ENCODE data around the gene LRTM2. TPM values are rescaled to one million over a fixed set of nuclear protein-coding genes. Genes with fewer than 3 reads are reported as not detected.

The LRTM2 gene
- total and polyA plus RNA-seq, 2 of the 4 experiments (the other 2 are of a cell fraction): not detected

- TF ChIP-seq CTCF (conservative IDR thresholded peaks at IDR 0.05; ENCODE audit: low read depth, low read length) (no peak), NFE2L2 (IDR thresholded peaks at IDR 0.05; ENCODE audit: low read depth, low read length) (no peak)
These were observed 7.8 kb downstream of the LRTM2 start (continued) for GRCh38 chr12:1827826-1828805.

- Histone ChIP-seq H2BK120ac (ENCODE audit: low read depth, low read length) (no peak overlapping the region), H2AK9ac (replicated peaks; ENCODE audit: low read depth, low read length, poor library complexity) (no peak overlapping the region), H3K4me3 (ENCODE audit: insufficient read depth, low read depth, low read length) (no peak overlapping the region), H2BK15ac (ENCODE audit: low read depth, low read length) (no peak overlapping the region), H3K14ac (replicated peaks; ENCODE audit: low read depth, low read length) (no peak overlapping the region), H2BK5ac (ENCODE audit: low read depth, low read length, poor library complexity, severe bottlenecking) (no peak overlapping the region), H3K4me1 (ENCODE audit: control insufficient read depth, insufficient read depth, low read length) (no peaks in the 10 kb centered on the region), H3K9me3 (ENCODE audit: control insufficient read depth, insufficient read depth, low read length) (no peaks in the 10 kb centered on the region), H3K27me3 (ENCODE audit: control insufficient read depth, insufficient read depth, low read length) (peaks cover 65% of the 10 kb centered on the region), H2BK20ac (ENCODE audit: low read depth, low read length) (no peak overlapping the region), H4K5ac (ENCODE audit: low read depth, low read length) (no peak overlapping the region), H3K36me3 (ENCODE audit: control insufficient read depth, insufficient read depth, low read length) (no peaks in the 10 kb centered on the region), H2AFZ (replicated peaks; ENCODE audit: low read length, poor library complexity) (no peak overlapping the region), H4K91ac (ENCODE audit: insufficient read depth, low read depth, low read length) (no peak overlapping the region), H3K56ac (ENCODE audit: extremely low read depth, insufficient read depth, low read length) (no peak overlapping the region), H3K4ac (ENCODE audit: low read depth, low read length) (no peak overlapping the region), H3K9ac (ENCODE audit: low read depth, low read length) (no peak overlapping the region), H3K27ac (ENCODE audit: insufficient read depth, low read length) (no peak overlapping the region), H2AK5ac (ENCODE audit: low read depth, low read length) (no peak overlapping the region), H3K9me1 (ENCODE audit: insufficient read depth, low read length) (no peaks in the 10 kb centered on the region), H3K4me2 (ENCODE audit: low read depth, low read length) (no peak overlapping the region), H3K79me1 (ENCODE audit: low read depth in 1 of 2, low read length in 2 of 2) (no peaks in the 10 kb centered on the region), H4K20me1 (ENCODE audit: insufficient read depth, low read length) (no peaks in the 10 kb centered on the region; the same call in 1 of the 2 replicates), H4K8ac (ENCODE audit: low read depth in 2 of 2, low read length in 2 of 2) (no peak overlapping the region), H3K23ac (ENCODE audit: low read depth, low read length) (no peak overlapping the region), H3K18ac (ENCODE audit: low read depth, low read length) (no peak overlapping the region)
- dilution Hi-C loops (cut with HindIII; ENCODE audit: low sequenced_read_pairs, unreplicated experiment) (no loop called here), in situ Hi-C loops (cut with MboI; ENCODE audit: low sequenced_read_pairs) (no loop called here), intact Hi-C loops (cut with micrococcal nuclease) (no loop called here)
- ChIA-PET POLR2A (ENCODE audit: unreplicated experiment) (no interaction called here), CTCF (interaction anchor here (0.5 to 0.7 kb wide), 2 partner anchors 632 to 914 kb away, joined by 3 read pairs; no protein-coding TSS in a partner anchor)
- no TSS peak for BruUV-seq (replicated peaks)
- DNase-seq: no peak
- WGBS, 2 experiments (ENCODE audit: extremely low coverage in 2 of 2, insufficient read length in 1 of 2): 60% methylated on average over 1 of the region's 16 CpGs; no CpG with 5 or more reads in 1 of the 2 experiments
- no peak for ATAC-seq (ENCODE audit: low read depth)
- TF ChIP-seq BHLHE40 (IDR thresholded peaks at IDR 0.05; ENCODE audit: low read depth, low read length) (no peak), CEBPB (IDR thresholded peaks at IDR 0.05; ENCODE audit: low read depth, low read length) (no peak), MAFK (IDR thresholded peaks at IDR 0.05; ENCODE audit: low read depth, low read length) (no peak), FOS (IDR thresholded peaks at IDR 0.05; ENCODE audit: low read depth, low read length) (no peak), POLR2A (IDR thresholded peaks at IDR 0.05; ENCODE audit: low read depth, low read length) (no peak), RFX5 (IDR thresholded peaks at IDR 0.05; ENCODE audit: low read depth, low read length) (no peak), USF2 (IDR thresholded peaks at IDR 0.05; ENCODE audit: low read depth, low read length) (no peak), CTCF (conservative IDR thresholded peaks at IDR 0.05; ENCODE audit: low read depth, low read length) (no peak), MAZ (IDR thresholded peaks at IDR 0.05; ENCODE audit: borderline replicate concordance, low read depth, low read length) (no peak), NFE2L2 (IDR thresholded peaks at IDR 0.05; ENCODE audit: low read depth, low read length) (no peak)
These were observed 8.5 kb downstream of the LRTM2 start for GRCh38 chr12:1828856-1829255.

Data from IMR-90 (cell line).